Skeletal muscle cell (primary cell): ENCODE results near the gene IGFL3.
"Not testable (repeated sequence)": the region's sequence is repeated elsewhere in the genome, so short reads cannot be mapped to it uniquely, and the experiment has no call there.

Experiments
- DNase-seq: peaks from one replicate; pipeline ENCODE4 v3.0.0-alpha.2; 2010; ENCODE audit warnings: low read depth
- H3K4me3 ChIP-seq: 2 replicates; pipeline ENCODE4 v1.5.1; 2011; ENCODE audit warnings: low read depth, mild to moderate bottlenecking, control low read depth, low read length, moderate library complexity

The IGFL3 gene

GRCh38 chr19:46080561-46080960 is 43.9 kb downstream of the IGFL3 start:
- peak; percentile 77 for DNase-seq
- H3K4me3 ChIP-seq = no peak overlapping the region

- no peak overlapping the region for H3K4me3 ChIP-seq
- no peak for DNase-seq
Measured at GRCh38 chr19:46079576-46079975, 44.9 kb downstream of the IGFL3 start.

- H3K4me3 ChIP-seq = peak overlapping the region; percentile 17
- DNase-seq = not testable (repeated sequence)
Measured at GRCh38 chr19:46078573-46079332, 45.7 kb downstream of the IGFL3 start.

- H3K4me3 ChIP-seq = no peak overlapping the region
- DNase-seq = no peak
Measured at GRCh38 chr19:46077815-46078167, 46.7 kb downstream of the IGFL3 start.

- peak overlapping the region; percentile 16 for H3K4me3 ChIP-seq
- DNase-seq = peak; percentile 24
Measured at GRCh38 chr19:46076951-46077814, 47.3 kb downstream of the IGFL3 start.

- H3K4me3 ChIP-seq = no peak overlapping the region
- no peak for DNase-seq
Measured at GRCh38 chr19:46076031-46076880, 48.2 kb downstream of the IGFL3 start.

- H3K4me3 ChIP-seq = no peak overlapping the region
- no peak for DNase-seq
Measured at GRCh38 chr19:46073268-46073922, 51.1 kb downstream of the IGFL3 start.
